ENCODE results near the gene ATF7. TPM values are rescaled to one million over a fixed set of nuclear protein-coding genes. Genes with fewer than 3 reads are reported as not detected.
"Not testable (repeated sequence)": the region's sequence is repeated elsewhere in the genome, so short reads cannot be mapped to it uniquely, and the experiment has no call there.

Gene ATF7
- total and polyA plus RNA-seq, 9 of the 15 experiments (the other 6 are each of a cell fraction or from before 2014, with no cell fraction given) = 10.6 to 30.4 (median 20.7) TPM

DNA sequence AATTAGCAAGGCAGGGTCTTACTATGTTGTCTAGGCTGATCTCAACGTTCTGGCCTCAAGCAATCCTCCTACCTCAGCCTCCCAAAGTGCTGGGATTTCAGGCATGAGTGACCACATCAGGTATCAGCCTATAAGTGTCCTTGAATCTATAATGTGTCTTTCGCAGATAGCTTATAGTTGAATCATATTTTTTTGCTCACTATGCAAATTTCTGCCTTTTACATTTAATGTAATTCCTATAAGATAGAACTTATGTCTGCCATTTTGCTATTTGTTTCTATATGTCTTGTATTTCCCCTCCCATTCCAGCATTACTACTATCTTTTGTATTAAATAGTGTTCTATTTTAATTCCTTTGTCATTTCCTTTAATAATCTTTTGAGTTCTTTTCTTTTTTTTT, 10.5 kb upstream of the ATF7 start:
- Histone ChIP-seq H3K9me3 (replicated peaks; ENCODE audit: control insufficient read depth, insufficient read depth, low read depth, low read length) (no peaks in the 10 kb centered on the region), H3K4me2 (ENCODE audit: insufficient read depth, low read length) (no peak overlapping the region), H3K27me3 (ENCODE audit: control insufficient read depth in 2 of 2, insufficient read depth in 2 of 2, low read length in 2 of 2) (no peaks in the 10 kb centered on the region), H3K36me3 (ENCODE audit: control insufficient read depth, insufficient read depth, low read length) (no peaks in the 10 kb centered on the region), H4K20me1 (replicated peaks; ENCODE audit: control insufficient read depth, insufficient read depth, low read length) (no peaks in the 10 kb centered on the region), H3K27ac (ENCODE audit: extremely low read depth, low read depth, low read length) (no peak overlapping the region), H3K9ac (ENCODE audit: insufficient read depth in 1 of 2, low read depth in 2 of 2, low read length in 2 of 2) (no peak overlapping the region), H3K9me1 (ENCODE audit: control insufficient read depth, insufficient read depth, low read length) (no peaks in the 10 kb centered on the region), H2AFZ (ENCODE audit: low read depth, low read length) (no peak overlapping the region), H3K4me3 (no peak overlapping the region), H3K4me1 (replicated peaks in 1 of 2; ENCODE audit: control insufficient read depth in 2 of 2, insufficient read depth in 2 of 2, low read length in 2 of 2) (no peaks in the 10 kb centered on the region), H3K79me2 (ENCODE audit: control insufficient read depth, insufficient read depth, low read length) (no peaks in the 10 kb centered on the region)
- CTCF ChIA-PET (ENCODE audit: low intra/inter-chr PET ratio) = no interaction called here
- BruUV-seq (replicated peaks) = no TSS peak
- in situ Hi-C loops (cut with MboI) (no loop called here), intact Hi-C loops (cut with micrococcal nuclease) (no loop called here)
- DNase-seq (ENCODE audit: extremely low read depth in 1 of 4, low spot score in 3 of 4) (no peak), ATAC-seq (no peak), FAIRE-seq (no peak)
- 15% methylated on average over 2 of the region's 2 CpGs for WGBS (ENCODE audit: insufficient coverage, low coverage, missing lambda C conversion rate)
- POLR2A ChIA-PET = no interaction called here
- TF ChIP-seq MAFF (IDR thresholded peaks at IDR 0.05; ENCODE audit: low read length) = 0 out of 2 replicates have a peak, but pooled peaks have one; percentile 27
- peak; percentile 67 for TF ChIP-seq ZNF507 (tag; conservative IDR thresholded peaks at IDR 0.05)
- peak; percentile 52 for TF ChIP-seq MAFG (tag; conservative IDR thresholded peaks at IDR 0.05)
- peak; percentile 72 for TF ChIP-seq C11orf30 (IDR thresholded peaks at IDR 0.05; ENCODE audit: low read depth)
- peak; percentile 89 for TF ChIP-seq ZNF316 (IDR thresholded peaks at IDR 0.05)
- no peak for TF ChIP-seq GABPB1 (CRISPR knock-in tag; IDR thresholded peaks at IDR 0.05)
- peak; percentile 11; the same call in 1 of the 2 replicates for TF ChIP-seq MAFK (IDR thresholded peaks at IDR 0.05; ENCODE audit: low read length)
- TF ChIP-seq PCBP1 (IDR thresholded peaks at IDR 0.05; ENCODE audit: low read depth, low read length, poor library complexity, severe bottlenecking) = no peak

DNA sequence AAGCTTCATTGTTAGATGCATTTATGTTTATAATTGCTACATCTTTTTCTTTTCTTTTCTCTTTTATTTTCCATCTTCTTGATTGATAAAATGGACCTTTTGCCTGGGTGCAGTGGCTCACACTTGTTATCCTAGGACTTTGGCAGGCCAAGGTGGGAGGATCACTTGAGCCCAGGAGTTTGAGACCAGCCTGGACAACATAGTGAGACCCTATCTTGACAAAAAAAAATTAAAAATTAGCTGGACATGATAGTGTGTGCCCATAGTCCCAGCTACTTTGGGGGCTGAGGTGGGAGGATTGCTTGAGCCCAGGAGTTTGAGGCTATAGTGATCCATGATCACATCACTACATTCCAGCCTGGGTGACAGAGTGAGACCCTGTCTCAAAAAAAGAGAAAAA, 9.5 kb upstream of the ATF7 start:
- H3K9ac ChIP-seq (ENCODE audit: insufficient read depth in 1 of 2, low read depth in 2 of 2, low read length in 2 of 2); H3K4me3 ChIP-seq; H3K9me1 ChIP-seq (ENCODE audit: control insufficient read depth, insufficient read depth, low read length); DNase-seq (ENCODE audit: extremely low read depth in 1 of 4, low spot score in 3 of 4); H3K4me1 ChIP-seq (replicated peaks in 1 of 2; ENCODE audit: control insufficient read depth in 2 of 2, insufficient read depth in 2 of 2, low read length in 2 of 2); H3K9me3 ChIP-seq (replicated peaks; ENCODE audit: control insufficient read depth, insufficient read depth, low read depth, low read length); H2AFZ ChIP-seq (ENCODE audit: low read depth, low read length); BruUV-seq (replicated peaks); POLR2A ChIA-PET; H3K27me3 ChIP-seq (ENCODE audit: control insufficient read depth in 2 of 2, insufficient read depth in 2 of 2, low read length in 2 of 2); H3K4me2 ChIP-seq (ENCODE audit: insufficient read depth, low read length); CTCF ChIA-PET (ENCODE audit: low intra/inter-chr PET ratio); in situ Hi-C loops (cut with MboI); H3K79me2 ChIP-seq (ENCODE audit: control insufficient read depth, insufficient read depth, low read length); H3K36me3 ChIP-seq (ENCODE audit: control insufficient read depth, insufficient read depth, low read length); H4K20me1 ChIP-seq (replicated peaks; ENCODE audit: control insufficient read depth, insufficient read depth, low read length); intact Hi-C loops (cut with micrococcal nuclease); H3K27ac ChIP-seq (ENCODE audit: extremely low read depth, low read depth, low read length); FAIRE-seq; ATAC-seq: not testable (repeated sequence)
- TF ChIP-seq BCOR (IDR thresholded peaks at IDR 0.05) (peak; percentile 28; the same call in 1 of the 2 replicates), ZNF121 (CRISPR knock-in tag; conservative IDR thresholded peaks at IDR 0.05) (peak; percentile 76)

All from K562 (cell line).